HG02973 (cell line): Measurements from ENCODE around the gene BTBD9.
A peak's percentile ranks its signal among the peaks of the same experiment; 100 is the strongest.

Experiments
- ATAC-seq: cut with Tn5 transposase; IDR thresholded peaks from one replicate; pipeline ENCODE4 v1.9.1; 2021; ENCODE audit warnings: moderate library complexity; ENCODE audit not compliant: unreplicated experiment

Gene BTBD9

GRCh38 chr6:38400101-38400500, 239.6 kb downstream of the BTBD9 start:
- no peak for ATAC-seq

DNA sequence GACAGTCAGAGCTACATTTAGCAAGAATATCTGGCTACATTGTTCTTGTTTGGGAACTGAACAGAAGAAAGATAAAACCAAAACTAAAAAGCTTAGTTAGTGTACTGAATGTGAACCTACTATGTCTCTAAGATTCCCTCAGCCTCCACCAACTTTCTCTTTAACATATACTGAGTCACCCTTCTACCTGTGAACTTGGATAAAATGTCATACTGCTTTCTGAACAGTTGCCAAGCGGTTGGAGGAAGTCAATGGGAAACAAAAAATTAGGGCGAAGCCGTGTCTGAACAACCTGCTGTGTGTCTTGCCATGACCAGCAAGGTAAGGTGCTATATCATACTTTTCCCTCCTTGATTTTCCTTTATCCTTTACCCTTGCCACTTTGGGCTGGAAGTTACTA, 243.5 kb downstream of the BTBD9 start:
- ATAC-seq = no peak

DNA sequence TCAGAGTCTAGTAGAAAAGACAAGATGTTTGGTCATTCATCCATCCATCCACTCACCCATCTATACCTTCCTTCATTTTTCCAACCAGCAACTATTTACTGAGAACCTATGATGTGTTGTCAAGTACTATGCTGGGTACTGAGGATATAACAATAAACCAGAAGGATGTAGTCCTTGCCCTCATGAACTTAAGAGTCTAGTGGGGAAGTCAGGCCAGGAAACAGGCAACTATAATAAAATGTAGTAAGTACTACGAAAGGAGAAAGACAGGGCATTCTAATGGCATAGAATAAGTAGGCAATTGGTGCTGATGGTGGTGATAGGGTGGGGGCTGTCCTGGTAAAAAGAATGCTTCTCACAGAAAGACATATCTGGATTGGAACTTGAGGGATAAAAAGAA, 245.7 kb downstream of the BTBD9 start:
- ATAC-seq = no peak

GRCh38 chr6:38391626-38392579, 247.8 kb downstream of the BTBD9 start:
- no peak for ATAC-seq

- no peak for ATAC-seq
These were observed 248.5 kb downstream of the BTBD9 start for GRCh38 chr6:38391206-38391605.

- no peak for ATAC-seq
These were observed 249.9 kb downstream of the BTBD9 start for GRCh38 chr6:38389875-38390274.

- no peak for ATAC-seq
These were observed 251.8 kb downstream of the BTBD9 start for GRCh38 chr6:38387971-38388370.

- ATAC-seq = no peak
These were observed 252.3 kb downstream of the BTBD9 start for GRCh38 chr6:38387461-38387860.

- no peak for ATAC-seq
These were observed 260.9 kb downstream of the BTBD9 start for GRCh38 chr6:38378801-38379200.

DNA sequence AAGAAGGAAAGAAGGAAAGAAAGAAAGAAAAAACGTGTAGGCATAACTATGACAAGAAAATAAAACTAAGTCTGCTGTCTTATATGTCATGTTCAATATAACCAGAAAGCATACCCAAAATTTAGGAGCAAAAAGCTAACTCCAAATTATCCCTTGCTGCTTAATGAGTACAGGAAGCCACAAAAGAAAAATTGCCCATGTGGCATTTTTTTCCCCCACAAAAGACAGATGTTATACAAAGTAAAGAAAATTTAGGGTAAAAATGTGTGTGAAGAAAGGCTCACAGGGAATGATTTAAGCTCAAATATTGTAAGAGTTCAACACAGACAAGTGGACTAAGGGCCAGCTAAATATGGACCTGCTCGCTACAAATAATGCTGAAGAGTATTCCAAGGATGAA, 263.8 kb downstream of the BTBD9 start:
- ATAC-seq = no peak

- ATAC-seq = no peak
These were observed 264.4 kb downstream of the BTBD9 start for GRCh38 chr6:38375341-38375740.

DNA sequence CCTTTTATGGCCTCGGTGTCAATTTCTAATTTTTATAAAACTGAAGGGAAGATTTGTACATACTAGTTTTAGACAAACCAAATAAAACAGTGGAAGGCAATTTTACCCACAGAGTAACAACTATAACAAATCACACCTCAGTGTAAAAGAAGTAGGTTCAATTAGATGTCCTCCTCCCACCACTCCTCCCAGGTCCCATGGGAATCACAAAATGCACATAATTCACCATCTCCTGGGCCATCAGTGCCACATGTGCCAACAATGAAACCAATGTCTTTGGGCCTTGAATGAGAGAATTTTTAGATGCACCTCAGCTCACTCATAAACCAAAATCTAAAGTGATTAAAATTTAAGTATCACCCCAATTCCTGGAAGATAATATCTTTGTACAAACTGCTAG, 267.8 kb downstream of the BTBD9 start:
- ATAC-seq = no peak

DNA sequence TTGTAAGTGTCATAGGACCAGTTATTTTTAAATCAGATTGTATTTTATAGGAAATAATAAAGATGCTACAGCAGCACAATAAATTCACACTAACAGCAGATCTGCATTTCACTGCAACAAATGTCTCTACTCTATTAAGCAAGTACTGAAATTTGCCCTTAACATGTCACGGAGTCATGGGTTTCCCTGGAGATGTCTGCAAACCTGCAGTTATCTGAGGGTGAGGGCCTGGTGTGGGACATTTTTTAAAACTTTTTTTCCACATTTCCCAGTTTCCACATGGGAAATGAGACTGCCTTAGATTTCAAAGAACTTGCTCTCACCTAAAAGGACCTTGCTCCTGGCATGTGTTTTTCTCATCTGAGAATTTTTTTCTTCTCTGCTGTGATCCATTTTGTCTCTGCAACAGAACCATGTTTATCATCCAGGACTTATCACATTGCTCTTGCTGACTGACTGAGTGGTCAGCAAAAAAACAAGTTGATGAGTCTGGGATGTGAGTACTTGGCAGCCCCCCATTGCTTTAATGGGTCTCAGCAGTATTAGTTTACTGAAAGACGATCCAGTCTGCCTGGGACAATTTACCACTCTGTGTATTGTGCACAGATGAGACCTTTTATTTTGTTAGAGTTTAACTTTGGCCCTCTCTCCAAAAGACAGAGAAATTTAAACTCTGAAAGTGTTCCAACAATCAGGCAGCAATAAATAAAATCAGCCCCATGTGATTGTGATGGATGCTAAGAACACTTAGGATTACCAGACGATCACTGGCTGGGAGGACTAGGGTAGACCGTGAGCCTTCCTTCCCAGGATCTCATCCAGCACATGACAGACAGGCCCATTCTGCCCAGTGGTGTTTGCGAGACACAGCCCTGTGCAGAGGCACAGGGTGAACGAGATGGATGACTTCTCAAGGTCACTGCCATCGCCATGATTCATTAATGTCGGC, 268.8 kb downstream of the BTBD9 start:
- no peak for ATAC-seq

DNA sequence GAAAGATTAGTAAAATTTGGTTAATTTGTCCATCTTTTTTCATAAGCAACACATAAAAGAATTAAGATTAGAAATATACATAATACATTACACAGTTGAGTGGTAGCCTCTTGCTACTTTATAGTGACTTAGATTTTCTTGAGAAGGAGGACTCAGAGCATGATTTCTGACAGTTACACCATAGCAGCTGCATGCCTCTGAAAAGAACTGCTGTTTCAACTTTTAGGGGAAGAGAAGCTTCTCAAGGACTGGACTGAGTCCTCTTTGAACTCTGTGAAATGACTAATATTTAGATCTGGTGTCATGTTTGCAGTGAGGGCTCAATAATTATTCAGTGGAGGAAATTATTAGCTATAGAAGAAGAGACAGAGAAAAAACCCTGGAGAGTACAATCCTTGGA, 272.5 kb downstream of the BTBD9 start:
- no peak for ATAC-seq

DNA sequence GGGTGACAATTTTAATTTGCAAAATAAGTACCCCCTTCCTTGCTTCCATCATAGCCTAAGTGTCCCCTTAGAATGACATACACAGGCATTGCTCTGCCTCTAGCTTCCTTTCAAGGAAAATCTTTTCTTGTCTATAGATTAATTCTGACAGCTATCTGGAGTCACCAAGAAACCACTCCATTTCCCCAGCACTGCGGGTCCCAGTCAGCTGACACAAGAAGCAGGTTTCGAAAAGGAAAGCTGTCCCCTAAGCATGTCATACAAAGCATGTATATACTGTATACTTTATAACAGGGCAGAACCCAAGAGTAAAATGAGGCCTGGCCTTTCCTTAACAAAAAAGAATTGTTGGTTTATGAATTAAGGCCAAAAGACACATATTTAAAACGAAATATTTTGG, 273.5 kb downstream of the BTBD9 start:
- ATAC-seq = no peak

DNA sequence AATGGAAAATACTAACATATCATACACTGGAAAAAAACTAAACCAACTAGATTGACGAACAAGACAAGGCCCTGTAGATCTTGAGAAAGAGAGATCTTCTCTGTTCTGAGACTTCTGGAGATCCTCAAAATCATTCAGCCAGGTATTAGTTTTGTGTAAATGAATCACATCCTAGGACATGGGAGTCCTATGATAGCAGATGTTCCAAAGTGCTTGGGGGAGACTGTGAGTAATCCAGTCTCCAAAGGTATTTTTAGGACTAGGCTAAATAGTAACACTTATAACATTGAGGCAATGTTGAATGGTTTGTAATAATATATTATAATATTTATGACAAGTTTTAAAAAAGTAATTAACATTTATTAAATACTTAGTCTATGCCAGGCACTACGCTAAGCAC, 275.0 kb downstream of the BTBD9 start:
- ATAC-seq = no peak

DNA sequence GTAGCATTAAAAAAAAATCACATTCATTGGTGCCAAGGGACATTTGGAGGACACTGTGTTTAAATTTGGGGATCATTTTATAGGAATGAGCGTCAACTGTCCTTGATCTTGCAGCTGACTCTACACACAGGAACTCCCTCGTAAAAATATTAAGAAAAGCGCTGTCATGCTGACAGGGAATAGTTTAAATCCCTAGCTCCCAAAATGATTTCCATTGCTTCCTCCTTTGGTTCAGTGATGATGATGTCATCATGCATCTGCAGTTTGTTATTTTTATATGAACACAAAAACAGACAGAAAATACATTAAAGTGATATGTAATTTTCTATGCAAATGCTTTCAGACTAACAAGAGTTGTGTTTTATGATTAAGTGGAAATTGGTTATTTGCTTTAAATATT, 275.6 kb downstream of the BTBD9 start:
- no peak for ATAC-seq

GRCh38 chr6:38355519-38355918, 284.2 kb downstream of the BTBD9 start:
- no peak for ATAC-seq

- ATAC-seq = no peak
These were observed 284.8 kb downstream of the BTBD9 start for GRCh38 chr6:38354905-38355304.

DNA sequence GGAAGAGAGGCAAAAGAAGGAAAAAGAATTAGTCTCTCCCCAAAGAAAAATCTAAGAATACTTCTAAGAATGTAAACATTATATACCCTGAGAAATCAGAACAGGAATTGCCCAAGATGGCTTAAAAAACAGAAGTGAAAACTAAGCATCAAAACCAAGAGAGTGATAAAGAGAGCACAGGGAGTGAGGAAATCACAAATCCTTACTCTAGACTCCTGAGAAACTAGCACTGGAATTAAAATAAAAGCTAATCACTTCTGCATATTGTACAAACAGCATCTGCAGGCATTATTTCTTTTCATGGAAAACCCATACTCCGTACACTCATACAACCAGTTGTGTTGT, 285.7 kb downstream of the BTBD9 start:
- ATAC-seq = no peak

DNA sequence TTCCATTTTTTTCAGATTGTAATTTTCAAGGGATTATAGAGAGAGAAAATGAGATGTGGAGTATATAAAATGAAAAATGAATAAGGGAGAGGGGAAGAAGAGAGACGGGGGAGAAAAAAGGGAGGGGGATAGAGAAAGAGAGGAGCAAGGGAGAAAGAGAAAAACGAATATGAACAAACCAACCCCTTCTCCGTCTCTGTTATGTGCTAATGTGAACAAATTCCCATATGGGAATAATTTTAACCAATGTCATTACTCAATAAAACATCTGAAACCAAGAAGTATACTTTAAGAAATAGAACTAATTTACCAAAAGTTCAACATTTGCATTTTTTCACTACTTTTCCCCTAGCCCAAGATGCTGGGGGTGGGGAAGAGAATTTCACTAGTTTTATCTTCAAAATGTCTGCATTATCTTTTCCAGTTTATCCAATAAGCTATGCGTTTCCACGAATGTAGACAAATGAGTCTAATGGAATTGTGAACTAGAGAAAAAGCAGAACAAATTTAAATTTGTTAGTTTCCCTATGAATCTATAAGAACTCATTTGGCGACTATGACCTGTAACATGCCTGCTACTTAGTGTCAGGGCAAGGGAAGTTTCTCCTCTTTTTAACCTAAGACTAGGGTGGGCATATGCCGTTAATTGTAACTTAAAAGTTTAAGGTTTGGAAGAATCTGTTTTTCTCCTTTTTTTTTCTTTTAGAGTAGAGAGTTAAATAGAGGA, 286.3 kb downstream of the BTBD9 start:
- ATAC-seq = peak; percentile 45
